ENCODE data around the gene CD6.

GRCh38 chr11:60989093-60989650 is 17.7 kb downstream of the CD6 start:
- TF ChIP-seq CTCF (IDR thresholded peaks at IDR 0.05; ENCODE audit: insufficient read depth, low read depth, low read length) (no peak), EZH2 (IDR thresholded peaks at IDR 0.05; ENCODE audit: insufficient read depth, low read length) (no peak)
